NCI-H2196 (cell line): ENCODE measurements around the gene ZNF507.
"Not testable (repeated sequence)": the region's sequence is repeated elsewhere in the genome, so short reads cannot be mapped to it uniquely, and the experiment has no call there.

Source experiments
- DNase-seq: peaks from one replicate; lab custom pipeline; 2025; ENCODE audit not compliant: unreplicated experiment; lab: John Stamatoyannopoulos, UW

The ZNF507 gene

GRCh38 chr19:32367063-32367462 lies 21.7 kb downstream of the ZNF507 start:
- no peak for DNase-seq

GRCh38 chr19:32367948-32368536 lies 22.6 kb downstream of the ZNF507 start:
- DNase-seq = no peak

GRCh38 chr19:32368787-32369186 lies 23.4 kb downstream of the ZNF507 start:
- no peak for DNase-seq

GRCh38 chr19:32372726-32373517 lies 27.5 kb downstream of the ZNF507 start:
- no peak for DNase-seq

GRCh38 chr19:32373585-32374295 lies 28.3 kb downstream of the ZNF507 start:
- DNase-seq = peak; percentile 90

- DNase-seq = not testable (repeated sequence)
Measured at GRCh38 chr19:32374362-32374761, 29.0 kb downstream of the ZNF507 start.

- not testable (repeated sequence) for DNase-seq
Measured at GRCh38 chr19:32377088-32377487, 31.7 kb downstream of the ZNF507 start.

GRCh38 chr19:32380269-32380668 lies 34.9 kb downstream of the ZNF507 start:
- no peak for DNase-seq

GRCh38 chr19:32387701-32388392 lies 42.4 kb downstream of the ZNF507 start:
- peak; percentile 5 for DNase-seq

GRCh38 chr19:32388393-32388855 lies 43.0 kb downstream of the ZNF507 start:
- DNase-seq = no peak

- DNase-seq = no peak
Measured at GRCh38 chr19:32392901-32393300, 47.5 kb downstream of the ZNF507 start.

- no peak for DNase-seq
Measured at GRCh38 chr19:32396046-32396652, 50.7 kb downstream of the ZNF507 start.

GRCh38 chr19:32397671-32398101 lies 52.3 kb downstream of the ZNF507 start:
- DNase-seq = no peak

- DNase-seq = no peak
Measured at GRCh38 chr19:32401992-32402391, 56.6 kb downstream of the ZNF507 start.

- no peak for DNase-seq
Measured at GRCh38 chr19:32403291-32403995, 58.0 kb downstream of the ZNF507 start.

GRCh38 chr19:32404213-32404932 lies 59.0 kb downstream of the ZNF507 start:
- DNase-seq = no peak

GRCh38 chr19:32404933-32405430 lies 59.6 kb downstream of the ZNF507 start:
- DNase-seq = peak; percentile 34

GRCh38 chr19:32405431-32406160 lies 60.2 kb downstream of the ZNF507 start, which contains the start of gene DPY19L3:
Gene DPY19L3, plus strand, starts transcription at chr19:32405770. Its CDS starts 2,484 bp downstream, at chr19:32408254.
- DNase-seq = peak; percentile 94
